ENCODE data around the gene PLCZ1. TPM values are rescaled to one million over a fixed set of nuclear protein-coding genes. Genes with fewer than 3 reads are reported as not detected.

Gene PLCZ1
- total and polyA plus RNA-seq, 9 of the 15 experiments (the other 6 are each of a cell fraction or from before 2014, with no cell fraction given), result not detected

- TF ChIP-seq UBTF (IDR thresholded peaks at IDR 0.05; ENCODE audit: borderline replicate concordance in 1 of 2, low read depth in 2 of 2, low read length in 2 of 2) (0 out of 4 replicates have a peak, but pooled peaks of 1 of the 2 experiments have one; percentile 28), TRIM24 (IDR thresholded peaks at IDR 0.05) (0 out of 4 replicates have a peak, but pooled peaks of 1 of the 2 experiments have one; percentile 29), SOX6 (IDR thresholded peaks at IDR 0.05) (peak; percentile 64; the same call in 1 of the 2 replicates), ZNF121 (CRISPR knock-in tag; conservative IDR thresholded peaks at IDR 0.05) (no peak), SMARCE1 (IDR thresholded peaks at IDR 0.05) (peak; percentile 47; the same call in 1 of the 2 replicates), JUND (IDR thresholded peaks at IDR 0.05; ENCODE audit: borderline replicate concordance, low read depth, low read length) (peak; percentile 19; the same call in 1 of the 2 replicates), JUND (tag; IDR thresholded peaks at IDR 0.05; ENCODE audit: borderline replicate concordance, low read depth, low read length) (no peak; the same call in 2 of the 3 replicates), NFE2 (IDR thresholded peaks at IDR 0.05; ENCODE audit: low read depth) (peak; percentile 53; the same call in 1 of the 2 replicates), CBFA2T3 (IDR thresholded peaks at IDR 0.05) (peak; percentile 68), MAFG (tag; conservative IDR thresholded peaks at IDR 0.05) (0 out of 2 replicates have a peak, but pooled peaks have one; percentile 26), ZNF316 (IDR thresholded peaks at IDR 0.05) (peak; percentile 79), LARP7 (IDR thresholded peaks at IDR 0.05) (no peak), MYC (IDR thresholded peaks at IDR 0.05; ENCODE audit: low read depth, low read length) (peak; percentile 35; the same call in 1 of the 2 replicates), MYC (CRISPR knock-in tag; IDR thresholded peaks at IDR 0.05; ENCODE audit: borderline replicate concordance, low read depth) (no peak), MAFK (IDR thresholded peaks at IDR 0.05; ENCODE audit: low read length) (peak; percentile 40; the same call in 1 of the 2 replicates), NCOR1 (IDR thresholded peaks at IDR 0.05) (0 out of 2 replicates have a peak, but pooled peaks have one; percentile 32), ZNF561 (CRISPR knock-in tag; conservative IDR thresholded peaks at IDR 0.05) (no peak), ZNF79 (CRISPR knock-in tag; IDR thresholded peaks at IDR 0.05; ENCODE audit: low read depth) (no peak), CREB3 (tag; conservative IDR thresholded peaks at IDR 0.05; ENCODE audit: low read depth) (no peak), SRSF3 (IDR thresholded peaks at IDR 0.05; ENCODE audit: insufficient read depth, low read length) (no peak), COPS2 (conservative IDR thresholded peaks at IDR 0.05) (no peak), SNIP1 (IDR thresholded peaks at IDR 0.05; ENCODE audit: low read depth) (no peak), DPF2 (IDR thresholded peaks at IDR 0.05) (peak; percentile 52)
Observed at GRCh38 chr12:18752280-18752920, 14.6 kb upstream of the PLCZ1 start (continued).
